A673 (cell line): Measurements from ENCODE around the gene MAP3K1.

Experiments used
- EZH2 ChIP-seq: fragments of 200-600 bp; sonication (generic); IDR thresholded peaks from 2 replicates; pipeline ENCODE4 v1.6.1; 2017; ENCODE audit warnings: borderline replicate concordance, low read depth, mild to moderate bottlenecking, mixed read lengths, antibody characterized with exemption, low read length; ENCODE audit not compliant: poor library complexity, severe bottlenecking
- TF ChIP-seq, protein P1 (sequence below): fragments of 300-800, 200-600 bp; sonication (generic); conservative IDR thresholded peaks from 2 replicates; pipeline ENCODE4 v1.5.1; 2017; ENCODE audit warnings: low read depth, mild to moderate bottlenecking, antibody characterized with exemption, low read length, moderate library complexity, mixed read lengths

DNA sequence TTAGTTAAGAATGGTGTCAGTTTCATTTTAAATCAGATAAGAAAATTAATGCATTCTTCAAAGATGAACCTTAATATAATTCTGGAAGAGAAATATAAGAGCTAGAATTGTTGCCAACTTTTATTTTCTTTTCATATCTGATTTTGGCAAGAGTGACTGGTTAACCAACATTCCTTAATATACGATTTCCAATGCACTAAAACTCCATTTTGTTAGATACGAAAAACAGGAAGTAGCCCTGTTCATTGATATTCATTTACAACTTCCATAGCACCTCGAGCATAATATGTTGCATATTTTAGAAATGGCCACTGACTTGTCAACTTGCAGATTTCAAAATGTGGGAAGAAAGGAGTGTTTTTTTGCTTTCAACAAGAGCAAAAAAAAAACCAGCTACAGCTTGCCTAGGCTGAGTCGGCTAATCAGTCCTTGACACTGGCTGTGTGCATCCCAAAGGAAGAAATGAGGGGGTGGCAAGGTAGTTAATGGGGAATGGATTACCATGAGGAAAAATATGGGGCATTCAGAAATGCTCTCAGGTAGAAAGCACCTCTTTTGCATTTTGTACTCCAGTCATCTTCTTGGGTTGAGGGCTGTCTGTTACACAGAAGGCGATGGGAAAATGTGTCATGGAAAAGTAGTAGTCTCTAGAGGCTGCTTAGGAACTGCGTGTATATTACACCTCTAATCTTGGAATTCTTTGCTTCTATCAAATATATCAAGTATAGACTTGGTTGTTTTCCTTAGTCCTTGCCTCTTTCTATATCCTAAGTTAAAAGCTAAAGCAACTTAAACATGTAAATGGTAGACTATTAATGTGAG, 3.9 kb downstream of the MAP3K1 start:
- TF ChIP-seq, protein P1, sequence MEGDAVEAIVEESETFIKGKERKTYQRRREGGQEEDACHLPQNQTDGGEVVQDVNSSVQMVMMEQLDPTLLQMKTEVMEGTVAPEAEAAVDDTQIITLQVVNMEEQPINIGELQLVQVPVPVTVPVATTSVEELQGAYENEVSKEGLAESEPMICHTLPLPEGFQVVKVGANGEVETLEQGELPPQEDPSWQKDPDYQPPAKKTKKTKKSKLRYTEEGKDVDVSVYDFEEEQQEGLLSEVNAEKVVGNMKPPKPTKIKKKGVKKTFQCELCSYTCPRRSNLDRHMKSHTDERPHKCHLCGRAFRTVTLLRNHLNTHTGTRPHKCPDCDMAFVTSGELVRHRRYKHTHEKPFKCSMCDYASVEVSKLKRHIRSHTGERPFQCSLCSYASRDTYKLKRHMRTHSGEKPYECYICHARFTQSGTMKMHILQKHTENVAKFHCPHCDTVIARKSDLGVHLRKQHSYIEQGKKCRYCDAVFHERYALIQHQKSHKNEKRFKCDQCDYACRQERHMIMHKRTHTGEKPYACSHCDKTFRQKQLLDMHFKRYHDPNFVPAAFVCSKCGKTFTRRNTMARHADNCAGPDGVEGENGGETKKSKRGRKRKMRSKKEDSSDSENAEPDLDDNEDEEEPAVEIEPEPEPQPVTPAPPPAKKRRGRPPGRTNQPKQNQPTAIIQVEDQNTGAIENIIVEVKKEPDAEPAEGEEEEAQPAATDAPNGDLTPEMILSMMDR = no peak
- TF ChIP-seq EZH2 = no peak
